Adrenal gland (tissue), 12 donors: ENCODE data around the gene AGAP3. TPM values are rescaled to one million over a fixed set of nuclear protein-coding genes. Genes with fewer than 3 reads are reported as not detected.

ENCODE experiments used
- DNase-seq, 7 donors: peaks; one replicate each; pipeline ENCODE4 v3.0.0-alpha.2; 2019 to 2020
- H3K27ac ChIP-seq, 5 donors: fragments of 200-600 bp; sonication (generic) in 4 of 5; 1 replicate in 3 of 5; 2 replicates in 2 of 5; pipeline versions ENCODE4 v1.5.1 to v1.8.0; 2016 to 2020; ENCODE audit warnings: mild to moderate bottlenecking in 1 of 5
- H3K27me3 ChIP-seq: fragments of 200-600 bp; 2 replicates; pipeline ENCODE4 v1.8.0; 2021
- H3K36me3 ChIP-seq, 2 donors: fragments of 200-600 bp; replicated peaks in 1 of 2; 1 replicate in 1 of 2; 2 replicates in 1 of 2; pipeline versions ENCODE4 v1.5.1 to v1.8.0; 2018 to 2022
- H3K4me1 ChIP-seq, 2 donors: fragments of 200-600 bp; replicated peaks in 1 of 2; 1 replicate in 1 of 2; 2 replicates in 1 of 2; pipeline versions ENCODE4 v1.5.1 to v1.8.0; 2018 to 2021
- H3K4me3 ChIP-seq, 4 donors: fragments of 200-600 bp; sonication (generic) in 3 of 4; one replicate each; pipeline ENCODE4 v1.5.1; 2016 to 2018
- H3K9me3 ChIP-seq, 3 donors: fragments of 200-600 bp; sonication (generic) in 1 of 3; replicated peaks in 1 of 3; 1 replicate in 2 of 3; 2 replicates in 1 of 3; pipeline versions ENCODE4 v1.5.1 to v1.8.0; 2016 to 2021
- POLR2A ChIP-seq, 2 donors: fragments of 450-650 bp; IDR thresholded peaks; one replicate each; pipeline ENCODE4 v1.6.1; 2017; ENCODE audit warnings: antibody characterized with exemption in 2 of 2, mild to moderate bottlenecking in 2 of 2, moderate library complexity in 1 of 2
- WGBS, 4 donors: extraction: QIAGEN DNeasy Blood & Tissue Kit in 2 of 4; methylation state at CpG; one replicate each; pipeline versions ENCODE4 v1.1.5 to v1.1.7; 2013 to 2017; 5-methylcytosine and 5-hydroxymethylcytosine counted together
- intact Hi-C, 2 donors: fragments of 100-400 bp; cut with DNase I; formaldehyde crosslinking; loops; one replicate each; pipeline versions ENCODE4 v1.14.1 to v1.15.0; 2022 to 2023
- polyA plus RNA-seq, 3 donors: library from polyadenylated mRNA; stranded (reverse); fragments of 200-250 nt in 2 of 3; fragments of 350-450 nt in 1 of 3; fragmentation: Illumina TruSeq in 1 of 3; extraction: RNeasy Lipid Tissue Mini Kit (QIAGEN cat#74804) in 1 of 3; gene quantifications; one replicate each; pipeline ENCODE4 v1.2.3, GENCODE V29; 2013 to 2014
- total RNA-seq, 9 donors: library from RNA; depleted of rRNA in 4 of 9; stranded (reverse); fragments of >200 nt in 4 of 9; fragments of 120-200 nt in 1 of 9; fragmentation: NEBNext Ultra II Directional in 1 of 9; extraction: Animal tissue kit (Norgen Biotek cat#: 25700) in 1 of 9; gene quantifications; one replicate each; pipeline versions ENCODE4 v1.1.0 to v1.2.4, GENCODE V29; 2013 to 2023
- TF ChIP-seq, protein P1 (sequence below), 6 experiments: fragments of 450-650 bp in 4 of 6; fragments of 200-600 bp in 2 of 6; sonication (generic) in 1 of 6; IDR thresholded peaks; 1 replicate in 5 of 6; 2 replicates in 1 of 6; pipeline versions ENCODE4 v1.5.1 to v1.8.0; 2016 to 2021; ENCODE audit warnings: antibody characterized with exemption in 6 of 6, mild to moderate bottlenecking in 2 of 6, moderate library complexity in 1 of 6
- donor health status: healthy with polysubstance abuse.
- donor health status: Bipolar disorder and iron deficiency.
- donor health status: DM: yes; HTN: yes; CAD: no.
- donor health status: DM: no; HTN: no; CAD: no.
- donor health status: DM: no; HTN: no; CAD: no.
- donor health status: DM: yes; HTN: yes; CAD: no.

The AGAP3 gene
- total and polyA plus RNA-seq, 12 donors: 17.2 to 236 (median 50.9) TPM

DNA sequence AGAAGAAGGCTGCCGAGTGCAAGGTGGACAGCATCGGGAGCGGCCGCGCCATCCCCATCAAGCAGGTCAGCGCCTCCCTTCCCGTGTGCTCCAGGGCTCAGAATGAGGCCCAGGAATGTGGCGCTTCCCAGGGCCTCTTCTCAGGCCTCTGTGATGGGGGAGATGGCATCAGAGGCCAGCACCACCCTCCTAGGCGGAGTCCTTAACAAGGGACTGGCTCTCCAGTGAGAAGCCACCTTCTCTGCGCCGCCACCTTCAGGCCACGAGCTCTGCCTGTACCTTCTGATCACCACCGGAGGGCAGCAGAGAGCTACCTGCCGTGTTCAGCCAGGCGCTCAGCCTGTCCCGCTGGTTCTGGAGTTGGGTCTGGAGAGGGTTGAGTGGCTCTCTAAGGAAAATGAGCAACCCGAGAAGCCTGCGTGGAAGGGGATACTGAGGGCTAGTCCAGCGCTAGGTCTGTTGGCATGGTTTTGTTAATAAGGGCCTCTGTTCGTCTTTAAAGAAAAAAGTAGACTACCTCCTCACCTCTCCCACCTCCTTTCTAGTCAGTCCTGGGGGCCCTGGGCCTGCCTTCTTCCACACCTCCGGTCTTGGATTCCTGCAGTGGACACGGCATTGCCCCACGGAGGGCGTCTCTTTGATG is 37.7 kb downstream of the AGAP3 start:
- H3K9me3 ChIP-seq: no peaks in the 10 kb centered on the region
- no peak overlapping the region for H3K27ac ChIP-seq
- no peak for TF ChIP-seq POLR2A (IDR thresholded peaks at IDR 0.05)
- TF ChIP-seq, protein P1, sequence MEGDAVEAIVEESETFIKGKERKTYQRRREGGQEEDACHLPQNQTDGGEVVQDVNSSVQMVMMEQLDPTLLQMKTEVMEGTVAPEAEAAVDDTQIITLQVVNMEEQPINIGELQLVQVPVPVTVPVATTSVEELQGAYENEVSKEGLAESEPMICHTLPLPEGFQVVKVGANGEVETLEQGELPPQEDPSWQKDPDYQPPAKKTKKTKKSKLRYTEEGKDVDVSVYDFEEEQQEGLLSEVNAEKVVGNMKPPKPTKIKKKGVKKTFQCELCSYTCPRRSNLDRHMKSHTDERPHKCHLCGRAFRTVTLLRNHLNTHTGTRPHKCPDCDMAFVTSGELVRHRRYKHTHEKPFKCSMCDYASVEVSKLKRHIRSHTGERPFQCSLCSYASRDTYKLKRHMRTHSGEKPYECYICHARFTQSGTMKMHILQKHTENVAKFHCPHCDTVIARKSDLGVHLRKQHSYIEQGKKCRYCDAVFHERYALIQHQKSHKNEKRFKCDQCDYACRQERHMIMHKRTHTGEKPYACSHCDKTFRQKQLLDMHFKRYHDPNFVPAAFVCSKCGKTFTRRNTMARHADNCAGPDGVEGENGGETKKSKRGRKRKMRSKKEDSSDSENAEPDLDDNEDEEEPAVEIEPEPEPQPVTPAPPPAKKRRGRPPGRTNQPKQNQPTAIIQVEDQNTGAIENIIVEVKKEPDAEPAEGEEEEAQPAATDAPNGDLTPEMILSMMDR (IDR thresholded peaks at IDR 0.05): peak; percentile 91 to 98 (median 94)
- H3K4me1 ChIP-seq: peaks cover 0 to 7% of the 10 kb centered on the region in 2 donors
- intact Hi-C loops: loop anchor here (2.0 to 10.0 kb wide), 3 partner anchors 48 to 181 kb away; no protein-coding TSS in a partner anchor
- WGBS, 4 donors: 36 to 49% (median 45%) methylated on average over 11 to 24 of the region's 24 CpGs
- peak; percentile 78 to 93 (median 86) for DNase-seq
- peaks cover 0 to 66% of the 10 kb centered on the region in 2 donors for H3K36me3 ChIP-seq
- H3K27me3 ChIP-seq: no peaks in the 10 kb centered on the region
- H3K4me3 ChIP-seq: no peak overlapping the region

DNA sequence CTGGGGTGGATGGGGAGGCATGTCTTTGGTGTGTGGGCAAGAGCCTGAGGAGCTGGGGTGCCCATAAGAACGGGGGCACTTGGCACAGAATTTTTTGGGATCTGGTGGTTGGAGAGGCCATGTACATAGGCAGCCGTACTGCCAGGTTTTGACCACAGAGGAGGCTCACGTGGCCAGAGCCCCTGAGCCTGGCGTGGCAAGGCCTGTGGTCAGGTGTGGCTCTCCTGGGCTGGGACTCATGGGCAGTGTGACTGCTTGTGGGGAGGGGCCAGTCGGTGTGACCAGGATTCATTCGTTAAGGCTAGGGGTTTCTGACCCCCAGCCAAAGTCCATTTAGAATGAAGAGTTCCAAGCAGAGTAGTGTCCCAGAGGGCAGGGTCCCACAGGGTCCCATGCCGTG is 38.2 kb downstream of the AGAP3 start:
- Histone ChIP-seq H3K36me3 (peaks cover 0 to 66% of the 10 kb centered on the region in 2 donors), H3K27me3 (no peaks in the 10 kb centered on the region), H3K4me3 (no peak overlapping the region), H3K9me3 (no peaks in the 10 kb centered on the region), H3K4me1 (peaks cover 0 to 7% of the 10 kb centered on the region in 2 donors), H3K27ac (no peak overlapping the region)
- 74 to 86% (median 83%) methylated on average over 3 to 7 of the region's 7 CpGs for WGBS, 4 donors
- no peak for DNase-seq
- TF ChIP-seq, protein P1 (IDR thresholded peaks at IDR 0.05): no peak
- no peak for TF ChIP-seq POLR2A (IDR thresholded peaks at IDR 0.05)
- intact Hi-C loops: loop anchor here (2.0 to 10.0 kb wide), 3 partner anchors 48 to 180 kb away; no protein-coding TSS in a partner anchor

DNA sequence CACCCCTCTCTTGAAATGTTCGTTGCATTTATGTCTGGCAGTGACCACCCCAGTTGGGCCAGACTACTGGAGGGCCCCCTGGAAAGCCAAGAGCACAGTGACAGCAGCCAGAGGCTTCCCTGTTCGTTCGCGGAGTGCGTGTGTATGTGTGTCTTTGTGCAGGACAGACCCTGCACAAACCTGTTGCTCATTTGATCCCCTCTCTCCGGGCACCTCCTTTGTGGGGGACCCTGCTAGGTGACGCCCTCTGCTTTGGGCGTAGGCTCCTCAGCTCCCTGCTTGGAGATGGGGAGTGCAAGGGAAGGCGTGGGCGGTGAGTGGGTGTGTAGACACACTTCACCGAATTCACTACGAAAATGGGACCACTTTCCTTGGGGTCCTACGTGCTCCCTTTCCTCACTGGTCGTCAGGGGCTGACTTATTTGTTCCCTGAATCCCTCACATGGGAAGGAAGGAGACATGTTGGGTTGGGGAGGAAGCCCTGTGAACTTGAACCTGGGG is 38.7 kb downstream of the AGAP3 start:
- H3K36me3 ChIP-seq: peaks cover 0 to 66% of the 10 kb centered on the region in 2 donors
- WGBS, 4 donors: 86 to 93% (median 88%) methylated on average over 10 to 14 of the region's 14 CpGs
- no peaks in the 10 kb centered on the region for H3K9me3 ChIP-seq
- no peak overlapping the region for H3K27ac ChIP-seq
- H3K4me3 ChIP-seq: no peak overlapping the region
- DNase-seq: no peak
- peaks cover 0 to 7% of the 10 kb centered on the region in 2 donors for H3K4me1 ChIP-seq
- intact Hi-C loops: loop anchor here (2.0 to 10.0 kb wide), 3 partner anchors 47 to 180 kb away; no protein-coding TSS in a partner anchor
- TF ChIP-seq, protein P1 (IDR thresholded peaks at IDR 0.05): no peak
- no peak for TF ChIP-seq POLR2A (IDR thresholded peaks at IDR 0.05)
- H3K27me3 ChIP-seq: no peaks in the 10 kb centered on the region

DNA sequence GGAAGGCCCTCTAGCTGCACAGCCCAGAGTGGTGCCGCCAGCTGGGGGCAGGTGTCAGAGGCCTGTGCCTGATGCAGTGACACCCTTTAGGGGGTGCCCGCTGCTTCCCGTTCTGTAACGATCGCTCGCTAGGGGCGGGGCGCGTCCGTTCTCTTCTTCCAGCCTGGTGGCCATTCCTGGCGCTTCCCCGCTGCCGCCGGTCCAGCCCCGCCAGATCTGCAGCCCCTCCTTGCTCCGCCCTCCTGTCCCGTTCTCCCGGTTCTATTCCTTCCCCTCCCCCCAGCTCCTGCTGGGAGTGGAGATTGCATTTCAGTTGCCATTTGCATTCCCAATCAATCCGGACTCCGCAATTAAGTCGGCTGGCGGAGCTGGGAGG is 39.2 kb downstream of the AGAP3 start:
- TF ChIP-seq, protein P1 (IDR thresholded peaks at IDR 0.05): peak in 1 of 6 experiments; percentile 8
- TF ChIP-seq POLR2A (IDR thresholded peaks at IDR 0.05): no peak
- Histone ChIP-seq H3K4me3 (peak overlapping the region in 1 of 4 donors; percentile 40), H3K36me3 (peaks cover 0 to 65% of the 10 kb centered on the region in 2 donors), H3K27me3 (no peaks in the 10 kb centered on the region), H3K9me3 (no peaks in the 10 kb centered on the region), H3K27ac (no peak overlapping the region), H3K4me1 (peaks cover 0 to 7% of the 10 kb centered on the region in 2 donors)
- WGBS, 4 donors: 61 to 78% (median 68%) methylated on average over 16 to 22 of the region's 22 CpGs
- DNase-seq: no peak
- intact Hi-C loops: loop anchor here (2.0 to 10.0 kb wide), 2 partner anchors 47 to 179 kb away; no protein-coding TSS in a partner anchor
